Measurements from ENCODE around the gene GMIP. TPM values are rescaled to one million over a fixed set of nuclear protein-coding genes. Genes with fewer than 3 reads are reported as not detected.

The GMIP gene
- total RNA-seq, 1 experiment from 2014 or later: 6.6 TPM

DNA sequence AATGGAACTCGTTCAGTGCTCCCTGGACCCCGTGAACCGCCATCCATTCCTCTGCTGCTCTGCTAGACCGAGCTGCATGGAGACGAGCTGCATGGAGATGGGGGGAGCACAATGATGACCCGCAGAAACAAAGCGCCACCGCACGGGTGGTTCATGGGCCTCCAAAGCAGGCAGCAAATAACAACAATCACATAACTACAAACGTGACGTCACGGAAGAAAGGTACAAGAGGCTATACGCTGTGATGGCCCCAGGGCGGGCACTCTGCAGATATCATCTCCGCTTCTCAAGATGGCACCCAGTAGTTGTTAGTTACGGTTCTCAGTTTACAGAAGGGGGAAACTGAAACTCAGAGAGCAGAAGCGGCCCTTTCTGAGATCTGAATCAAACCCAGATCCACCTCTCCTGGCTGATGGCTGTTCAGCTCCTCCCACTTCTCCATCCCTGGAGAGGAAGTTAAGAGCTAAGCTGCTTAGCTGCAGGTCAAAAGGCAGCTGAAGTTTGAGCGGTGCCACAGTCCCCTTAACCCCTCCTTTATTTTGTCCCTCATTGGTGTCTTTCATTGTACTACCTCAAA lies 18.3 kb upstream of the GMIP start:
- in situ Hi-C loops (cut with HindIII; ENCODE audit: low pct_unique_long_range_greater_than_20kb, low sequenced_read_pairs): loop anchor here (10.0 kb wide), 1 partner anchor 127 kb away; the partner anchor contains the start of gene CILP2
- no peak for DNase-seq (ENCODE audit: low read depth)

DNA sequence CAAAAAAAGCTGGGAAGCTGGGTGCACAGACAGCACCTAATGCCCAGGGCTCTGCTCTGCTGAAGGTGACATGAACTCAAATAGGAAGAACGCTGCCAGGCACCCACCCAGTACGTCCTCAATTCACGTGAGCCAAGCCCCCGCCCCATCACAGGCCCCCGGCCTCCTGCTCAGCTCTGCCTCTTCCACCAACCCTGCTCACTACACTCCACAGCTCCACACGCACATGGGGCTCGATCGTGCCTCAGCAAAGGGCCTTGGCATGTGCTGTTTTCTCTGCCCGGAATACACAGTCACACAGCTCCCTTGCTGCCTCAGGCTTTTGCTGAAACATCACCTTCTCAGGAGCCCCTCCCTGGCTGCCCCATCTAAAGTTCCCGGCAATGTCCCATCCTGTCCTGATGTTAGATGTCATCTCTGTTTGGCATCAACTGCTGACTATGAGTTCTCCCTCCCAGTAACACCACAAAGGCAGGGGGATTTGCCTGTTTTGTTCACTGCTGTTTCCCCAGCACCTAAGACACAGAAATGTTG lies 17.8 kb upstream of the GMIP start:
- DNase-seq (ENCODE audit: low read depth): no peak
- in situ Hi-C loops (cut with HindIII; ENCODE audit: low pct_unique_long_range_greater_than_20kb, low sequenced_read_pairs): loop anchor here (10.0 kb wide), 1 partner anchor 126 kb away; the partner anchor contains the start of gene CILP2

DNA sequence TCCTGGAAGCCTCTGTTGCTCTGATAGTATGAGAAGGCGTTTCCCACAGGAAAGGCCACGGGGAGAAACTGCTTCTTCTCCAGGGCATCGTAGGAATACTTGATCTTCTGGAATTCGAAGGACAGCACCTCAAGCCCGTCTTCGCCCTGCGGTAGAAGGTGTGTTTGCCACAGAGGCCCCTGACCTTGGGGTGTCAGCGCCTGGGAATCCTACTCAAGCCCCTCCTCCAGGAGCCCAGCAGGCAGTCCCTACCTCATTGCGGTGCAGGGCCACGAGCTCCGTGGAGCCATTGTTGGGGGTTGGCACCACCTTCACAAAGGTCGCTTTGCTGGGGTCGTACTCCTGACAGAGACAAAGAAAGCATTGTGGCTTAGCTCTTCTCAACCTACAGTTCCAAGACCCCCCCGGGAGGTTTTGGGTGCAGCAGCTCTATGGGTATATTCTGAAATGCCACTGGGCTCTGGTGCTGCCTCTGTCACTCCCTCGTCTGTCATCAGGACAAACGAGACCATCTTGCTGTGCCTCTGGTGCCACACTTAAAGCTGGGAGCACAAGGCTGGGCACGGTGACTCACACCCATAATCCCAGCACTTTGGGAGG lies 16.3 kb upstream of the GMIP start:
- DNase-seq (ENCODE audit: low read depth): no peak

DNA sequence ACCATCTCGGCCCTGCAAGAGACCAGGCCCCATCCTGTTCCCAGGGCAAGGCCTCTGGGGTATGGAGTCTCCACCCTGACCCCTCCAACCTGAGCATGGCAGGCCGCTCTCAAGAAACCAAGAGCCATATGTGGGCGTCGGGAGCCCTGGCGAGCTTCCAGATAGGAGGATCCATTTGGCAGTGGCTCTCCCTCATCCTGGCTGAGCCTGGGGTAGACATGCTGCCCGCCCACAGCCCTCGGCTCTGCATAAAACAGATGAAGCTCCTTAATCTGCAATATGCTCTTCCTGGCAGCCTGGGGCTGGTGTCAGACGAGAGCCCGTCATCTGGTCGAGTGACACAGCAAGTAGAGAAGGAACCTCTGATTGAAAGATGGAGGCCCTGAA lies 13.9 kb upstream of the GMIP start:
- in situ Hi-C loops (cut with HindIII; ENCODE audit: low pct_unique_long_range_greater_than_20kb, low sequenced_read_pairs): no loop called here

More for the DNA sequence above, 16.3 kb upstream of the GMIP start:
- in situ Hi-C loops (cut with HindIII; ENCODE audit: low pct_unique_long_range_greater_than_20kb, low sequenced_read_pairs): loop anchor here (10.0 kb wide), 1 partner anchor 125 kb away; the partner anchor contains the start of gene CILP2

DNA sequence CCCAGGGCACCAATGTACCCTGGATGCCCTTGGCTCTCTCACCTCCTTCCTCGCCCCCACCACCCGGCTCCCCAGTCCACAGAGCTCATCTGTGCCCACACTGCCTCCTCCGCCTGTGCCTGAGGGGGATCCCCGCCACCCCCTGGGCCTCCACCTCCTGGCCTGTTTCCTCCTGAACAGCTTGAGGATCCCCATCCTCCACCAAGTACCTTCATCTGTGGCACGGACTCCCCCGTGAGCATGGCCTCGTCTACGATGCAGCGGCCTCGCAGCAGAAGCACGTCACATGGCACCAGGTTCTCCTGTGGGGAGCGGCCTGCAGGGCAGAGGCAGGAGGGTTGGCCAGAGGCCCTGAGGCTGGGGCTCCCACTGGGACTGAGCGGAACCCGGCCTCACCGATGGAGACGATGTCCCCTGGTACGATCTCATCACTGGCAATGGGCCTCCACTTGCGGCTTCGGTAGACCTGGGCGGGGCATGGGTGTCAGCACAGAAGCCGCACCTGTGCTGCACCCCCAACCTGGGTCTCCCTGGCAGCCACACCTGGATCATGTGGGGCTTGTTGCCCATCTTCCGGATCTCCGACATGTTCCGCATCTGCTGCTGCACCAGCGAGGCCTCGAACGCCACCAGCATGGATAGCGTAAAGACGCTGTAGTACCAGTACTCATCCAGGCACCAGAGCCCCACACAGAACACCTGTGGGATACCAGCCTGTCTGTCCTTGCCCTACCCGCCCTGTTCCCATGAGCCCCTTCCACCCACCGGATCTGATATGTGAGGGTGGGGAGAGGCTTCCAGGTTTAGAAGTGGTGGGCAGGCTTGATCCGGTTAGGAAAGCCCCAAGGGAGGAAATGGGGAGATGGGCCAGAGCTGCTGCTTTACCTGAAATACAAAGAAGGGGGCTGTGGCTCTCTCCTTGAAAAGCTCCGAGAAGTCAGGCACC lies 13.3 kb upstream of the GMIP start:
- DNase-seq (ENCODE audit: low read depth): no peak
- in situ Hi-C loops (cut with HindIII; ENCODE audit: low pct_unique_long_range_greater_than_20kb, low sequenced_read_pairs): no loop called here

More for the DNA sequence above, 13.9 kb upstream of the GMIP start:
- DNase-seq (ENCODE audit: low read depth): no peak

DNA sequence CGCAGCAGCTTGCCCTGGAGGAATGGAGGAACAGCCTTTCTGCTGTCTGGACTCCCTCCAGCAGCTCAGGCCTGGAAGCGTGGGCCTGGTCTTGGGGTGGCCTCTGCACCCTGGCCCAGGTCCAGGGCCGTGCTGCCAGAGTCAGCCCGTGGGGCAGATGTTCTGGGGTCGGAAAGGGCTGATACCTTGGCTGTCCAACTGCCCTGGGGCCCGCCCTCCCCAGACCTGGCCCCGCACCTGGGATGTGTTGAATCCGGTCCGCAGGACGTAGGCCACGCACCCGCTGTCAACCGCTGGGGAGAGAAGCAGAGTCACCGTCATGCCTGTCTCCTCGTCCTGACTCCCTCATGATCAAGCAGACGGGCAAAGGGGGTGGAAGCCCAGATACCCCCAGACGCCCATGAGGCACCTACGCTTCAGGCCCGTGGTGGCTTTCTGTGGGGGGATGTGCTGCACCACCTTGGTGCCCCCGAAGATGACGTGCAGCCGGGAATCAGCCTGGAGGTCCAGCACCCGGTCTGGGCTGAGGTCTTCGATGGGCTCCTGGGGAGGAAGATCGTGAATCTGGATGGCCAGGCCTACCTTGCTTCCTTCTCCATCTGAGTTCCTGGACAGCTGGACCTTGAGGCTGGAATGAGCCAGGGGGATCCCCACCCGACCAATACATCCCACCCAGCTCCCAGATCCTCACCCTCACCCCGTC lies 12.3 kb upstream of the GMIP start:
- in situ Hi-C loops (cut with HindIII; ENCODE audit: low pct_unique_long_range_greater_than_20kb, low sequenced_read_pairs): no loop called here
- DNase-seq (ENCODE audit: low read depth): no peak

DNA sequence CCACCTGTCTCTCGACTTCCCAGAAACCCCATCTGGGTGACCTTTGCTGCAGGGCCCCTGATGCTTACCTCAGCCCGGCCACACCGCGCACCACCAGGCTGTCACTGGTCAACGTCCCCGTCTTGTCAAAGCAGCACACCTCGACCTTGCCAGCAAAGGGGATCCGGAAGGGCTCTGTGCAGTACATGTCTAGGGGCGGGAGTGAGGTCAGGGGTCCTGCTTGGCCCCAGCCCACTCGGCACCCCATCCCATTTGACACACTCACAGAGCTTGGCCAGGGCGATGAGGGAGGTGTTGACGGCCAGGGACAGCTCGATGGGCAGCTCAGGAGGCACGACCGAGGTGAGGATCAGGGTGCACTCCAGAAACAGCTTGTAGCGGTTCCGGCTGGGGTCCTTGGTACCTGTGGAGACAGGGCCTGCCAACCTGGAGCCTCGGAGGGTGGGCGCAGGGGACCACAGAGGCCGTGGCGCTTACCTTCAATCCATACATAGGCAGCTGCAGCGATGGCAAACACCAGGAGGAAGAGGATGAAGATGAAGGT lies 11.7 kb upstream of the GMIP start:
- in situ Hi-C loops (cut with HindIII; ENCODE audit: low pct_unique_long_range_greater_than_20kb, low sequenced_read_pairs): no loop called here
- no peak for DNase-seq (ENCODE audit: low read depth)

DNA sequence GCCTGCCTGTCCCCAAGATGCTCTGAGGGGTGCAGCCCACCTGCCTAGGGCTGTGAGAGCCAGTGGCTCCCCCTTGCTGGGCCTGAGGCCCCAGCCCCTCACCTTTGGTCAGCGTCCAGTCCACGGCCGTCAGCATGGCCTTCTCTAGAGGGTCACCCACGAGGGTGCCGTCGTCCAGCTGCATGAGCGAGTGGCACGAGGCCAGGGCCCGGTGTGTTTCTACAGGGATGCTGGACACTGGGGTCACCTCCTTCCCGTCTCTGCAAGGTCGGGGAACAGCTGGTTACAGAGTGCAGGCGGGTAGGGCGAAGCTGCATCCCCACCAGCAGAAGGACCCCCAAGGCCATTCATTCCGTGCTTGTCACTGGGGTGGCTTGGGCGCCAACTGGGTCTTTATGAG lies 11.0 kb upstream of the GMIP start:
- in situ Hi-C loops (cut with HindIII; ENCODE audit: low pct_unique_long_range_greater_than_20kb, low sequenced_read_pairs): no loop called here
- no peak for DNase-seq (ENCODE audit: low read depth)

DNA sequence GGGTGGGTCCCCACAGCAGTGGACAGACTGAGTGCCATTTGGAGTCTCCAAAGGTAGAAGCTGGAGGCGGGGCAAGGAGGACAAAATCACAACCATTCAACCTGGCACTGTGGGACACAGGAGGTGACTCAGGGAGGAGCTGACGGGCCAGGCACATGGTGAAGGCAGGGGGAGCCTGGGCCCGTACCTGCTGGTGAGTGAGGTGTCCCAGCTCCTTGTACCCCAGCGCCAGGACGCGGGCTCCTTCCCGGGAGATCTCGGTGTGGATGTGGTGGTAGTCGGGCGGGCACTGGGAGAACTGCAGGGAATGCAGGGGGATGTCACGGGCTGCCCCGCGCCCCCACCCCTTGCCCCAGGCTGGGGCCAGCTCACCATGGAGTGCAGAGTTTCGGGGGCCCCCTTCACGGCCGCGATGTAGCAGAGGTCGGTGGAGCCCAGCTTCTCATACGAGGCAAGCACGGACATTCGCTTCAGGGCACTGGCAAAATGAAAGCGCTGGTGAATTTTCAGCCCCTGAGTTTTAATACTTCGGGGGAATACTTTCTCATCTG lies 10.2 kb upstream of the GMIP start:
- no peak for DNase-seq (ENCODE audit: low read depth)
- in situ Hi-C loops (cut with HindIII; ENCODE audit: low pct_unique_long_range_greater_than_20kb, low sequenced_read_pairs): no loop called here

DNA sequence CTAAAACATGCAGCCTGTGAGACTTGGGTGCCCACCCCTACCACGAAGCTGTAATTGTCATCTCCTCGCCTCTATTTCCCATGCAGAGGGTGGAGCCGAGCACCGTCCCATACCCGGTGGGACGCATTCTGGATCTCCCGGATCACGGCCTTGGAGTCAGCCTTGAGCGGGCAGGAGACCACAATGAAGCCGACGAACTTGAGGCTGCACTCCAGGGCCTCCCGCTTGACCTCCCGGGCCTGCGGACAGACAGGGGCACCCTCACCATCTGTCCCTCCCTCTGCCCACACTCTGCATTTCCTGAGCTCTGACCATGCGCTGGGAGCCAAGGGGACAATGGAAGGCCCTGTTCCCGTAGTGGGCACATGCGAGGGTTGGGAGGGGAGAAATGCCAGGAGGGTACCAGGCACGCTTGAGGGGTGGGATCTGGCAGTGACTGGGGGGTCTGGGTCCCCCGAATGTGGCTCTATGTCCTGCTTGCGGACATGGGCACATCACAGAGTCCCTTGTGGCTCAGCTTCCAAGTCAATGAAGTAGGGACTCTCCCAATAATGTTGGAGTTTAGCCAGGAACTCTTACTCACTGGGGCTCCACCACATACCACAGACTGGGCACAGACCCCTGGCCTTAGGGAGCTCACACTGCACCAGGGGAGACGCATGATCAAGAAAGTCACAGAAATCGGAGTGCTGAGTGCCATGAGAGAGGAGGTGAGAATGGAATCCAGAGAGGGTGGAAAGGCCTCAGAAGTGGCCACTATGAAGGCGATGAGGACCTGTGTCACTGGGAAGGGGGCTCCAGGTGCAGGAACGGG lies 9.2 kb upstream of the GMIP start:
- in situ Hi-C loops (cut with HindIII; ENCODE audit: low pct_unique_long_range_greater_than_20kb, low sequenced_read_pairs): no loop called here
- DNase-seq (ENCODE audit: low read depth): no peak

DNA sequence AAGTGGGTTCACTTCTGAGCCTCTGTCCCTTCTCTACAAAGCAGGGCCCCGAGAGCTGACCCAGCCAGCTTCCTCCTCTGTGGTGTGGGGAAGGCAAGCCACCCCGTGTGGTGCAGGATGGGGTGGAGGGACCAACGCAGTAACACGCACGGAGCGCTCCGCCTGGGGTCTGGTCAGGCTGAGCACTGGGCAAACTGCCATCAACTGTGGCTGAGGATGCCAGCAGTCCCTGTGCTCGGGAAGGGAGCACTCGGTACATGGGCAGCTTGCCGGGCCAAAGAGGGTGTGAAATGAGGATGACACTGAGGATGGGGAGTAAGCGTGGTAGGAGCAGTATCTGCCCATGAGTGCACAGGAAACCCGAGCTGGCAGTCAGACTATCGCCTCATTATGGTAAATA lies 7.6 kb upstream of the GMIP start:
- in situ Hi-C loops (cut with HindIII; ENCODE audit: low pct_unique_long_range_greater_than_20kb, low sequenced_read_pairs): no loop called here
- no peak for DNase-seq (ENCODE audit: low read depth)

DNA sequence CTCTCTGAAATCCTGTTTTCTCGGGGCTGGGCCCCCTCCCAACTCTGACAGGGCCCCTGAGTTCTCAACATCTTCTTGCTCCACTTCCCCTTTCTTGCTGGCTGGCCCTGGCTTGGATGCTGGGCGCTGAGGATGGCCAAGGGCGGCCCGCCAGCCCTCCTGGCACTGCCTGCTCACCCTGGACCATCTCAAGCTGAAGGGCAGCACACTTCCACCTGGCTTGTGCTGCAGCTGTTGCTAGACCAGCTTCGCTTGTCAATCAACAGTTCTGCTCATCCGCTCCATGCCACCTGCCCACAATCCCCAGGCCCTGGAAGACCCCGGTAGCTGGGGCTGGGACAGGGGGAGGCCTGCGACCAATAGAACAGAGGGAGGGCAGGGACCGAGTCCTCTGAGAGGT lies 6.9 kb upstream of the GMIP start:
- in situ Hi-C loops (cut with HindIII; ENCODE audit: low pct_unique_long_range_greater_than_20kb, low sequenced_read_pairs): no loop called here
- no peak for DNase-seq (ENCODE audit: low read depth)

DNA sequence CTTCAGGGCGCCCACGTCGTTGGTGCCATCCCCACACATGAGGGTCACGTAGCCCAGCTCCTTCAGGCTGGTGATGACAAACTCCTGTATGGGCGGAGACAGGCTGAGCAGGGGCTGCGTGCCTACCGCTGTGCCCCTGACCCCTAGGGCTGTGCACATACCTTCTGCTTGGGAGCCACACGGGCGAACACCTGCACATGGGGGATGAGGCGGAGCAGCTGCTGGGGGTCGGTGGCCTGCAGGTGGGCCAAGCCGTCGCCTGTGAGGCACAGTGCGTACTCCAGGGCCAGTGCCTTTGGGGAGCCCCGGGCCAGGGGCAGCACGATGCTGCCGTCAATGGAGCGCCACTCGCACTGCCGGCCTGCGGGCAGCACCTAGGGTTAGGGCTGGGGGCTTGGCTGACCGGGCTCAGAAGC lies 6.1 kb upstream of the GMIP start:
- no peak for DNase-seq (ENCODE audit: low read depth)
- in situ Hi-C loops (cut with HindIII; ENCODE audit: low pct_unique_long_range_greater_than_20kb, low sequenced_read_pairs): no loop called here

DNA sequence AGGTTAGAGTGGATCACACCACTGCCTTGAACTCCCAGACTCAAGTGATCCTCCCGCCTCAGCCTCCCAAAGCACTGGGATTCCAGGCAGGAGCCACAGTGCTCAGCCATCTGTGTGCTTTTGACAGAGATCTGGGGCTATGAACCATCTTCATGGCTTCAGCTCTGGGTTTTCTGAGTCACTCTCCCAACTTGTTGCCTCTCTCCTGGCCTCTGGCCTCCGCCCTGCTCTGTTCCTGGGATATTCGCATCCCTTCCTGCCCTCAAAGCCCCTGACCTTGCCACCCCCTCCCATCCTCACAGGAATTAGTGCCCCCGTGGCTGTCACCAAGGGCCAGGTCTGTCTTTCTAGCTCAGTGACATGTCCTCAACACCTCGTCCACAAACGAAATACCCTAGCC lies 5.7 kb upstream of the GMIP start:
- DNase-seq (ENCODE audit: low read depth): no peak
- in situ Hi-C loops (cut with HindIII; ENCODE audit: low pct_unique_long_range_greater_than_20kb, low sequenced_read_pairs): no loop called here

DNA sequence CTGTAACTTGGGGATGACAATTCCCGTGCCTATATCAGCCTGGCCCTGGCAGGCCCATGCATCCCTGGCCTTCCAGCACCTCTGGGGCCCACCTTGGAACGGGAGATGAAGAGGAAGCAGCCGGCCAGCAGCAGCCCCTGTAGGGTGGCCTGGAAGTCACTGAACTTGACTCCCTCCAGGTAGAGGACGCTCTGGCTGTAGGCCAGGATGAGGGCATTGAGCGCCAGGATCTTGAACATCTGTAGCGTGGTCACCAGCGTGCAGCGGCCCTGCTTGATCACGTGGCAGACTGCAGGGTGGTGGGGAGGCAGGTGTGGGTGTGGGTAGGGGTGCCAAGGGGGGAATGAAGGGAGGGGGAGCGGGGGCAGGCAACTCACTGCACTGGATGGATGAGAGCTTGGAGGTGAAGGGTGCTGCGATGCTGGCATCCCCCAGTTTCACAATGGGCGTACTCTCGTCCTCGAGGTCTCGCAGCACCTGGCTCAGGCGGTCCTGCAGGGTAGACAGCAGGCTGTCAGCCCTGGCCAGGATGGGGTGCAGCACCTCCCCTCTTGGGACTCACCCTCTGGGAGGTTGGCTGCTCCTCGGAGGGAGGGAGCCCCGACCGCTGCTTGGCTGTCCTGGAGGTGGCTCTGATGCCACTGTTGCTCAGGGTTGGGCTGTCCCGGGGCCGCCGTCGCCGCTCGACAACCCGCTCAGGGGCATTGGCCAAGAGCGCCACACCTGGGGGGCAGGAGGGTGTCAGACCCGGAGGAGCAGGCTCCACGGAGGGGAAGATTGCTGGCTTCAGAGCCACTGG lies 3.8 kb upstream of the GMIP start:
- in situ Hi-C loops (cut with HindIII; ENCODE audit: low pct_unique_long_range_greater_than_20kb, low sequenced_read_pairs): no loop called here

DNA sequence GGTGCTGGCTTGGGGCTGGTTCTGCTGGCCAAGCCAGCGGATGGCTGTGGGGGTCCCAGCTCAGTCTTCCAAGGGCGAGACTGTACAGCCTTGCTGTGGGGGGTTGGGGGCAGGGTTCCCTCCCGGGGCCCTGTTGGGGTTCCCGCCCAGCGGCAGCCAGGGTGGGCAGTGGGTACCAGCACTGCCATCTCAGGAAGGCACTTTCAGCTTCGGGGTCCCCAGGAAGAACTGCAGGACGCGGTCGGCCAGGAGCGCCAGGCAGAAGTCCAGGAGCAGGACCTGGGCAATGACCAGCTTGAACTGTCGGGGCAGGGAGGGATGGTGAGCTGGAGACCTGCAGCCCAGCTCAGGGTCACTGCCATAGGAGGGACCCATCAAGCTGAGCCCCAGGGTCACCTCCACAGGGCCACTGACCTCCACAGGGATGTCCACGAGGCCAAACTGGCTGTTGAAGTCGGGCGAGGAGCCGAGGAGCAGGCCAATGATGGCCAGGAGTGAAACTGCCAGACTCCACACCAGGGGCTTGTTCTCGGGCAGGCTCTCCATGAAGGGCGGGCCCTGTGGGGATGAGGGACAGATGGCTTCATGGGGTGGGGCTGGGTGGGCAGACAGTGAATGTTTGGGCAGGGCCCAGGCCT lies 1.9 kb upstream of the GMIP start:
- in situ Hi-C loops (cut with HindIII; ENCODE audit: low pct_unique_long_range_greater_than_20kb, low sequenced_read_pairs): no loop called here
- no peak for DNase-seq (ENCODE audit: low read depth)

More for the DNA sequence above, 3.8 kb upstream of the GMIP start:
- DNase-seq (ENCODE audit: low read depth): no peak
